HG03025 (cell line): ENCODE results near the gene NOL4L.

Experiments used
- ATAC-seq: cut with Tn5 transposase; IDR thresholded peaks from one replicate; pipeline ENCODE4 v1.9.1; 2021; ENCODE audit warnings: mild to moderate bottlenecking, moderate library complexity; ENCODE audit not compliant: unreplicated experiment, low FRiP score

NOL4L gene

DNA sequence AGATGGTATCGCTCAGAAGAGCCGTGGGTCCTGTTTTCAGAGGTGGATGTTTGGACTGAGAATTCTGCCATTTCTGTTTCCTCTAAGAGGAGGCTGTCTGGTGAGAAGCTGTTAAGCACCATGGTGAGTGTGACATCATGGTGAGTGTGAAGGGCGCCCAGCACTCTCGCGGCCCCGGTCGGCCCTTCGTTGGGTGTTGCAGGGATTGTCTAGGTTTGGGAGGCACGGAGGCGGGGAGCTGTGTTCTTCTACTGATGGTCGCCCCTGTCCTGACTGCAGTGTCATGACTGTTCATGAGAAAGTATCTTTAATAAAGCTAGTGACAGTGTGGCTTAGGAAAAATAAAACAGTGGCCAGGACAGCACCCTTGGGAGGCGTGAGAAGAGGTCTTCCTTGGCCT lies 70.4 kb downstream of the NOL4L start:
- no peak for ATAC-seq

DNA sequence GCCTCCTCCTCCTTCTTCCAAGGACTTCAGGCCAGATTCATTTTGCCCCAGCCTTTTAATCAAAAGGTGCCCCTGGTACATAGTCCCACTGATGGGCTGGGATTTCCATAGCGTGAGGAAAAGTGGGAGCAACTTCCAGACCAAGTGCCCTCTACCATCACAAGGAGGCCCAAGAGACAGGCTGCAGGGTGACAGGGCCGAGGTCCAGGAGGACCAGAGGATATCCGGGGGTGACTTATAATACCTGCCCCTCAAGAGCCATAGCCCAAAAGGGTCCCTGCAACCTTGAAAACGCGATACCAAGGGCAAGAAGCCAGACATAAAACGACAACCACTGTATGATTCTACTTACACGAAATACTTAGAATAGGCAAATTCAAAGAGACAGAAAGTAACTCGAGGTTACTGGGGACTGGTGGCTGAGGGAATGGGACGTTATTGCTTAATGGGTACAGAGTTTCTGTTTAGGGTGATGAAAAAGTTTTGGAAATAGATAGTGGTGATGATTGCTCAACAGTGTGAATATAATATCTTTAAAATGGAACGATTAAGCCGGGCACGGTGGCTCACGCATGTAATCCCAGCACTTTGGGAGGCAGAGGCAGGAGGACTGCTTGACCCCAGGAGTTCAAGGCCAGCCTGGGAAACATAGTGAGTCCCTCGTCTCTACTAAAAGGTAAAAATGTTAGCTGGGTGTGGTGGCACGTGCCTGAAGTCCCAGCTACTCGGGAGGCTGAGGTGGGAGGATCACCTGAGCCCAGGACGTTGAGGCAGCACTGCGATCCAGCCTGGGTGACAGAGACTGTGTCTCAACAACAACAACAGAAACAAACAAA lies 71.9 kb downstream of the NOL4L start:
- ATAC-seq, result no peak

DNA sequence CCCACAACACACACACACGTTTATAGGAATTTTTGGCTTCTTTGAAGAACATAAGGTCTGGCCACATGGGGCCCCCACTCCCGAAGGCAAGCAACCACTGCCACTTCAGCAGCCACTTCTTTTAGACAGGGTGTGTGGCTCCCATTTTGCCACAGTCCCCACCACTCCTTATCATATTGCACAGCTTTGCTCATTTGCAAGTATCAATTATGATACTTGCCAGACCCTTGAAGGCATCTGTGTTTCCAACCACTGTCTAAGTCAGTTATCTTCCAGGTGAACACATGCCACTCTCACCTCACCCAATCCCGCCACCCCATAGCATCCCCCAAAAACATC lies 73.1 kb downstream of the NOL4L start:
- no peak for ATAC-seq

DNA sequence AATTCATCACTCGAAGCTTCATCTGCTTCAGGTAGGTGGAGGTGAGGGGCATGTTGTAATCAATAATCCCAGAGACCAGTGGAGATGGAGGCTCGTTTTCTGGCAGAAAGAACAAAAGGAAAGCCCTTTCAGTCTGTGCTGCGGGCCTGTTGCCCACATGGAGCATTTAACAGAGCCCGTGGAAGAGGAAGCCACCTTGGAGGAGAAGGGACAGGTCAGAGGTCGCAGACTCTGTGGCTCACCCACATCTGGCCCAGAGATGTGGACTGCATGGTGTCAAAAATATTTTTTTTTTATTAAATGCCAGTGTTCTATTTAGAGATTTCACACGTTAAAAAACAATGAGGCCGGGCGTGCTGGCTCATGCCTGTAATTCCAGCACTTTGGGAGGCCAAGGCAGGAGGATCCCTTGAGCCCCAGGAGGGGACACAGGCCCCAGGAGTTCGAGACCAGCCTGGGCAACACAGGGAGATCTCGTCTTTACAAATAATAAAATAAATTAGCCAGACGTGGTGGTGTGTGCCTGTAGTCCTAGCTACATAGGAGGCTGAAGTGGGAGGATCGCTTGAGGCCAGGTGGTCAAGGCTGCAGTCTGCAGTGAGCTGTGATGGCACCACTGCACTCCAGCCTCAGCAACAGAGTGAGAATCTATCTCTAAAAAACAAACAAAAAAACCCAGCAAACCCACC lies 73.6 kb downstream of the NOL4L start:
- no peak for ATAC-seq

DNA sequence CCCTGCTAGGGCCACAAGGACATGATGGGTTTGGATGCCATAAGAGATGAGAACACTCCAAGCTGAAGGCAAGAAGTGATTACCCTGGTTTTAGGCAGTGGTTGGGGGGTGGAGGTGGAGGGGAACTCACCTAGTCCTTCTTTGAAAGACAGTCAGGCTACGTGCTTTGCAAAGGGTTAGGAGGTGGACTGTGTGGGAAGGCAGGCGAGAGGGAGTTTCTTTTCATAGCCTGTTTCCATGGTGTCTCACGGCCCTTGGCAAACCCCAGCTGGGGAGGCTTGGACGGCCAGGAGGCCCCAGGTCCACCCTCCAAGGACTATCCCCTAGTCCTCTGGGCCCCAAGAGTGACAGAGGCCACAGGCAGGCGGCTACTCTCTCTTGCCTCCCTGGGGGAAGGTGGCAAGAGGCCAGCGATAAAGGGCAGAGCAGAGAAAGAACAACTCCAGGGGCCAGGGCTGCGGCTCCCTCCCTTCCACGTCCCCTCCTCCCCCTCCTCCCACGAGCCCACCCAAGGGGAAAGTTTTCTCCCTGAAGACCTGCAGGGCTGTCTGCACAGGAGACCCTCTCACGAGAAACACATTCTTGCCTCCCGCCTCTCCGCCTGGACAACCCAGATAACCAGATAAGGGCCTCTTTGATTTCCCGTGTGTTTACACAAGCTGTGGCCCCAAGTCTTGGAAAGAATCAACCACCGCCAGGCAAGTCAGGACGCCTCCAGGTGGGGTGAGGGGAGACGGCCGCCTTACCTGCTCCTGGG lies 74.4 kb downstream of the NOL4L start:
- ATAC-seq, result no peak

DNA sequence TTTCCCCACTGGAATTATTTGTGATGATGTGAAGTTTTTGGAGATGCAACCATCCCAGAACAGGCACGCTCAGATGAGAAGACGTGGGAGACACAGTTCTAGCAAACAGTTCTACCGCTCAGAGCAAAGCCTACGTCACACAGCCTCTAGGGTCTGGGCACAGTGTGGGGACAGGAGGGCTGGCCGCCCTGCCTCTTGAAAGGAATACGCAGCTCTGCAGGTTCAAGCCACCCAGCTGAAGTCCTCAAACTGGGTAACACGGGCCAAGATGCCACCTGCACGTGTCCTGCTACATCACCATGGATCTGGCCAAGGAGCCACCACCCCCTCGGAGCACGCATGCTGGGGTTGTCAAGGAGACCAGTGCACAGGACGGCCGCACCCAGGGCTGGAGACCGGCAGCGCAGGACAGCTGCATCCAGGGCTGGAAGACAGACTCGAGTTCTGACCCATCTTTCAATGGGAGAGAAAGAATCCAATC lies 75.0 kb downstream of the NOL4L start:
- ATAC-seq, result no peak

DNA sequence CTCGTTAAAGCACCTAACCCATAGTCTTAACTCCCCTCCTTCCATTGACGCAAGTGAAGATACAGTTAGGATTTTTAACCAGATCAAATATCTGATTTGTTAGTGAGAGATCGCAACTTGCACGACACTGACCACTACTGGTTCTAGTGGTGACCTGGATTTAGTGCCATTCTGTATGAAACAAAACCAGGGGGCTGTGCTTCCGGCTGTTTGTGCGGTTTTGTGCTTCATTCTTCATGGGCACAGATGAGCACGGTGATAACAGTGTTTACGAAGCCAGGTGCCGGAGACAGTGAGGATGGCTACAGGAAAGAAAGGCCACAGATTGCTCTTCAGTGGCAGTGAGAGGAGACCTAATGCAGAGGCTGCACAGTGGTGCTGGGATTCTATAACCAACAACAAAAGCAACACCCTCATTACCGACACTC lies 75.5 kb downstream of the NOL4L start:
- no peak for ATAC-seq

DNA sequence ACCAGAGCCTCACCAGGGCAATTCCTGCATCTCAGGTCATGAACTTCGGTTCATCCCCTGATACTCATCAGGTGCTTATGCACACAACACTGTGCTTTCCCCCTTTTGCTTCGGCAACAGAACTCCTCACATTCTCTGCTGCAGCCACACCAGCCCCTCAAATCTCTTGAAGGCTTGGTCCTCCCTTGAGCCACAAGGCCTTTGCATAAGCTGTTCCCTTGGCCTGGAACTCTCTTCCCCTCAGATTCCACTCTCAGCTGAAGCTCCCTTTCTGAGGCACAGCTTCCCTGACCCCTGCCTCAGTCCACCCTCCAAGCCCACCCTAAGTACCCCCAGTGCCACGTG lies 76.4 kb downstream of the NOL4L start:
- no peak for ATAC-seq

DNA sequence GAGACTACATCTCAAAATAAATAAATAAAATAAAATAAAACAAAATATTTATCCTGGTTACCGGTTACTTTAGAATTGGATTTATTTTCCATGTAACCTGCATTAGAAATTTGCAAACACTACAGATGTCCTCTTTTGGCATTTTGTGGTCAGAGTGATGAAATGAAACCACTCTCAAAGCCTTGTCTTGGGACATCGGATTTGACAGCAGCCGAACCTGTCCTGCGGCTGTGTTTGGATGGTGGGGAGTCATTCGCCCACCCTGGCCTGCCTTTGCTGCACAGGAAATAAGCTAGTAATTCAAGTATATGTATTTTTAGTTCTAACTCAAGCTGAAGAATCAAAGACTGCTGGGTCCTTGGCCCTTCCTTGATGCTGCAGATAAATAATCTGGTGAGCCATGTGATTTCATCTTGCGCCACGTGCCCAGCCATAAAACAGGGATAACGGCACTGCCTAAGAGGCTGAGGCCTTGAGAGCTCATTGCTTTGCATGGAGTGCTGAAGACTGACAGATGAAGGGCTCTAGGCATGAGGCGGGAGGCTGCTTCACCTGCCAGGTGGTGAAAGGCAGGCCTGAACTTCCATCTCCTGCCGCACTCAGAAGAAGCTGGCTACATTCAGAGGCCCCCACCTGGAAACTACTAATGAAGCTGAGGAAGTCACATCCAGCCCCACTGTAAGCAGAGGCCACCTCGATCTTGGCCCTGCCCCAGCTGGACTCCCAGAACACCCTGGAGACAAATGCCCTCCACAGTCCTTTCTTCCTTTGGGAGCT lies 76.9 kb downstream of the NOL4L start:
- ATAC-seq, result no peak

DNA sequence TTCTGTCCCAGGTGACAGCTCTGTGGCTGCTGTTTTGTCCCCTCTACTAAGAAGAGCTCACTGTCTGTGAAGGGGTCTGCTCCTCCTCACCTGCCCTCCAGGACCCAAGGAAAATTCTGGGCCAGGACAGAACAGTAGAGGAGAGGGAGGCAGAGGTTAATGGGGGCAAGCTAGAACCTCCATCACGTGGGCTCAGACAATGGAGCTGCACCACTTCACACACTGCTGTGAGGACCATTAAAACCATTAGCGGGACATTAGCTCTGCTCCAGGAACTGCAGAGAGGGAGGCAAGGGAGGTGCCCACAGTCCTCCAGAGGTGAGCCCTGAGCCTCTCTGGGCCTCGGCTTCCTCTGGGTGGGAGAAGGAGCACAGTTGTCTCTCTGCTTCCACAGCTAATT lies 78.4 kb downstream of the NOL4L start:
- no peak for ATAC-seq

DNA sequence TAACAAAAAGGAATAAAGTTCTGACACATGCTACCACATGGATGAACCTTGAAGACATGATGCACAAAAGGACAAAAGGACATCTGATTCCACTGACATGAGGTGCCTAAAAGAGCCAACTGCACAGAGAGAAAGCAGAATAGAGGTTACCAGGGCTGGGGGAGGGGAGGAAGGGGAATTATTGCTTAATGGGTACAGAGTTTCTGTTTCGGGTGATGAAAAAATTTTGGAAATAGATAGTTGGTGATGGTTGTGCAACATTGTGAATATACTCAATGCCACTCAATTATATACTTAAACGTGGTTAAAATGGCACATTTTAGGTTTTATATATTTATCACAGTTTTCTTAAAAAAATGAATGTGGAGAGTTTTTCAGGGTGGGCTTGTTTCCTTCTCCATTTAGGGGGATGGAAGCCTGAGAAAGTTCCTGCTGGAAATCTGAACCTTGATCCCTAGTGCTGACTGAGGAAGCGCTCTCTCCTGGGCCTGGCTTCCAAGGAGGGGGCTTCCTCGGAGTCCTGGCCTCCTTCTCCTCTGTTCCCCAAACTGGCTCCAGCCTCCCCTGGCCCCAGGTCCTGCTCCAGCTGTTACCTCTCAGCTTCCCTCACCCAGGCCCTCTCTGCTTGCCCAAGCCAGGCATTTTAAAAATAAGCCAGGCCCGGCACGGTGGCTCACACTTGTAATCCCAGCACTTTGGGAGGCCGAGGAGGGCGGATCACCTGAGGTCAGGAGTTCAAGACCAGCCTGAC lies 79.2 kb downstream of the NOL4L start:
- ATAC-seq, result no peak

DNA sequence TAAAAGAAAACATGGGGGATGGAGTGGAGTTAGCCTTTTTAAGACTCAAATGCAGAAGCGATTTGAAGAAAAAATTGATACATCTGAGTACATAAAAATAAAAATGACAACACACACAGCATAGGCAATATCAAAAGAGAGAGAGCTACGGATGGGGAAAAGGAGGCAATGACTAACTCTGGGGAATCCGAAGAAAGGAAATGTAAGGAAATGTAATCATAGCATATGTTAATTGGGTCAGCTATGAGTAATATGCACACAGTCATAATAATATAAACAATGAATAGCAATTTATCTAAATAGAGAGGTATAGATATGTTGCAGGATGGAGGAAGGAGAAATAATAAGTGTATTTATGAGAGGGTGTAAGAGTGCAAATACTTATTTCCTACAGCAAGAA lies 83.4 kb downstream of the NOL4L start:
- no peak for ATAC-seq

DNA sequence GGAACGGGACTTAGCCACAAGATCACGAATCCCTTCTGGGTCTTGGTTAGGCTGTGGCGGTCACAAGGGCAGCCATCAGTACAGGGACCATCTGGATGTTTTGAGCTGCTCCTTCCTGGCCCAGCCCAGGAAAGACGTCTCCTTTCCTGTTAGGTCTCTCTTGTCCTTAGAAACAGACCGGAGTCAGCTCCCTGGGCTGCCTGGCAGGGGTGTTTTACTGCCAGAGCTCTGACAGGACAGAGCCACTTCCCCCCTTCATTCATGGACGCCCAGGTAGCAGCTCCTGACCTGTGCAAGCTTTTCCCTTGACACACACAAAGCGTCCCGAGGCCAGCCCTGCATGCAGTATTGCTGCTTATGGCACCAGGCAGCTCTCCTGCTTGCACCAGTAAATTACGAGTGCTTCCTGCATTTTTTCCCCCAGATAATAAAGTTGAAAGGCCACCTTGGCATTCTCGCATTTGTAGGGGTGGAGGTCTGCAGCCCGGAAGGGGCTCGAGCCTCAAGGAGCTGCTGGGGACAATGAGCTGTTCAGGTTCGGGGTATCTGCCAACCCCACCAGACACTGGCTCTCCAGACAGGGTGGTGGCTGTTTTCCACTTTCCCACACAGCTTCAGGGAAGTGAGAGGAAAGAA lies 87.4 kb downstream of the NOL4L start:
- ATAC-seq, result no peak

DNA sequence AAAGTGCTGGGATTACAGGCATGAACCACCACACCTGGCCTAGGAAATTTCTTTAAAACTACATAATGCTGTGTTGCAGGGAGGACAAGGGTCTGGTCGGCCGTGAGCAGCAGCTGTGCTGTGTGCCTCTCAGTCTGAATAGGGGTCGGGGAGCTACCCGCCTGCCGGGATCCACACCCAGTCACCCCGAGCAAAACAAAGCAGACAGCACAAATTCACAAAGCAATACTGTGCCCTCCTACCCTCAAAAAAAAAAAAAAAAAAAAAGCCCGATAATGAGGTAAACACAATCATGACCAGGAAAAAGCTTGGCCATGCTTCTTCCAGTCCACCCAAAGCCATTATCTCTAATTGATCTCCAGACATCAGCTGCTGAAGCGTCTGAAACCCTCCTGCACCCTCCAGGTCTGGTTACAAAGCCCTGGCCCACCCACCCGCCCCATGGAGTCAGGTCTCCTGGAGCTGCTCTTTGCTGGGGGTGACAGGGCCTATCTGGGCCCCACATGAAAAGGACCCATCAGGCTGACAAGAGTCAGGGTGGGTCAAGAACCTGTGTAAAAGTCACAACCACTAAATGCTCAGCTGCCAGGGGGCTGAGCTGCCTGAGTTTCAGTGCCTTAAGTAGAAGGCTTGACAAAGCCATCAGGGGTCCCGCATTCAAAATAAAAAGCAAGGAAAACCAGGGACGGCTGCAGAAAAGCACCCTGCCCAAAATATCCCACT lies 88.2 kb downstream of the NOL4L start:
- ATAC-seq, result no peak

DNA sequence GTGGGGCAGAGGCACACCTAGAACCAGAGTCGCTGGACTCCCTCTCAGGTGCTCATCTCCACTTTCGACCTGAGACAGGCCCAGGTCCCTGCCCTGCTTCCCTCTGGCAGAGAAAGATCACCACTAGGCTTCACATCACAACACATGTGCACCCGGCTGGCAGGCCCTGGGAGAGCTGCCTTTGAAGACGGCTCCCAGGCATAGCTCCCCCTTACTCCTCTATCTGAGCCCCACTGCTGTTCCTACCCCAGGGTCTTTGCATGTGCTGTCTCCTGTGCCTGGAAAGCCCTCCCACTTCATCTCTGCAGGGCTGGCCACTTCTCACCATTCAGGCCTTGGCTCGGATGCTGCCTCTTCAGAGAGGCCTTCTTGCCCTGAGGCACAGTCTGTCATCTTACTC lies 89.2 kb downstream of the NOL4L start:
- no peak for ATAC-seq

DNA sequence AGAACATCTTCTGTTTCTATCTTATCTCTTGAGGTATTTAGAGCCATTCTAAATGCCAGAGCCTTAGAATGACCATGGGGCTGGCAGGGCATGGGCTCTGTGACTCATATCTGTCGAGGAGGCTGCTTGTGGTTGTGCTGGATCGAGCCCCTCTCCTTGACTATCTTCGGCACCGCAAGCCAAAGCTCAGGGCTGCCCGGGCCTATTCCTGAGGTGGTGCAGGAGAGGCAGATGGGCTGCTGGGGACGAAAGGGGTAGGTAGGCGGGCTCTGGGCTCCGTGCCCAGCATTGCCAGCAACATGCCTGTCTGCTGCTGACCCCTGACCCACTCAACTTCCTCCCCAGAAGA lies 89.9 kb downstream of the NOL4L start:
- ATAC-seq, result no peak

DNA sequence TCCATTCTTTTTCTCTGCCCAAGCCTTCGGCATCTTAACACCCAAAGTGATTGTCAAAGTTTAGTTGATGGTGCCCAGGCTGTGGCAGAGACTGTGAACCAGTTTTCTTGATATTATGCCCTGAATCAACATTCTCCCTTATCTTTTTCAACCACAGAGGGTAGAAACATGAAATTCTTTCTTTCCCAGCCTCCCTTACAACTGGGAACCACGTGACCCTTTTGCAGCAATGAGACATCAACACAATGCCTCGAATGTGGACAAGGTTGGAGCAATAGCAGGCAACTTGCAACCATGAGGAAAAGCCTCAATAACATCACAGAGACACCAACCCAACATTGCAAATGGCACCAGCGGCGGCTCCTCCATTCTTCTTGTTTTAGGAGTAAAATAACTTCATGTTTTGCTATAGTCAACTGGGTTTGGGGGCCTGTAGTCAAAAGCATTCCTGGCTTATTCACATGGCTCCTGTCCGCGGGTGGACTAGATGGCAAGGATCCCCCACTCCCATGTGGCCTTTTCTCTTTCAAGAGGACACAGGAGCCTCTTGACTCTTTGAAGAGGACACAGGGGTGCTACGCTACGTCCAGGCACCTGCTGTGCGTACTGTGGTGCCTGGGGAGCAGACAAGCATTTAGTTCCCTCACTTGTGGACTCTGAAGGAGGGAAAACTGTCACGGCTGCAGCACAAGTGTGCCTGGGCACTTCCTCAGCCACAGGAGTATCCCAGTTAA lies 90.5 kb downstream of the NOL4L start:
- ATAC-seq, result no peak

DNA sequence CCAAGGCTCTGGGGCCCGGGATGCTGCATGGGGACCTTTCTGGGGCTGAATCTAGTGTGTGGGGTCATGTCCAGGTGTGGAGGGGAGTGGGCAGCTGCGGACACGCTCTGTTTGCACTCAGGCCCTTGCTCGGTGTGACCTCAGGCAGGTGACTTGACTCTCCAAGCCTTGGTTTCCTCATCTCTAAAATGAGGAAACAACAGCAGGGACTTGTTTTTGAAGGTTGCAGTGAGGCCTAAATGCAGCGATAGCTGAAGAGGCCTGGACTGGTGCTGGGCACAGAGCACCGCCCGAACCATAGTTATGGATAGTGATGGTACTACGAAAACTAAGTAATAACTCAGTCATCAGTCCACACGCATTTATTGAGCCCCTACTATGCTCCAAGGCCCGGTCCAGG lies 91.8 kb downstream of the NOL4L start:
- ATAC-seq, result no peak
